KMS-11 (cell line): ENCODE data around the gene HRAS.

Experiments
- H2AFZ ChIP-seq: fragments of 200-600 bp; sonication (generic); 2 replicates; pipeline ENCODE4 v1.6.1; 2016; ENCODE audit warnings: antibody characterized with exemption, mixed run types, low read depth
- H3K27ac ChIP-seq: fragments of 200-600 bp; sonication (generic); 2 replicates; pipeline ENCODE4 v1.6.1; 2016; ENCODE audit warnings: mild to moderate bottlenecking, mixed run types
- H3K27me3 ChIP-seq: fragments of 200-600 bp; sonication (generic); 2 replicates; pipeline ENCODE4 v1.6.1; 2017; ENCODE audit warnings: mild to moderate bottlenecking, low read depth, mixed run types, moderate library complexity; ENCODE audit not compliant: insufficient read depth
- H3K36me3 ChIP-seq: fragments of 200-600 bp; sonication (generic); 2 replicates; pipeline ENCODE4 v1.6.1; 2017; ENCODE audit warnings: mild to moderate bottlenecking, mixed run types; ENCODE audit not compliant: insufficient read depth
- H3K4me1 ChIP-seq: fragments of 200-600 bp; sonication (generic); 2 replicates; pipeline ENCODE4 v1.6.1; 2016; ENCODE audit warnings: mild to moderate bottlenecking, low read depth, mixed run types; ENCODE audit not compliant: poor library complexity, severe bottlenecking
- H3K4me2 ChIP-seq: fragments of 200-600 bp; sonication (generic); 2 replicates; pipeline ENCODE4 v1.7.0; 2016; ENCODE audit warnings: mild to moderate bottlenecking, mixed run types
- H3K4me3 ChIP-seq: fragments of 200-600 bp; sonication (generic); IDR thresholded peaks from 2 replicates; pipeline ENCODE4 v1.6.1; 2017; ENCODE audit warnings: low read depth, low read length, mixed read lengths; ENCODE audit not compliant: insufficient read depth
- H3K79me2 ChIP-seq: fragments of 200-600 bp; sonication (generic); 2 replicates; pipeline ENCODE4 v1.6.1; 2016; ENCODE audit warnings: low read depth, mixed run types; ENCODE audit not compliant: insufficient read depth
- H3K9ac ChIP-seq: fragments of 200-600 bp; sonication (generic); 2 replicates; pipeline ENCODE4 v1.6.1; 2016; ENCODE audit warnings: mild to moderate bottlenecking, mixed run types
- H4K20me1 ChIP-seq: fragments of 200-600 bp; sonication (generic); 2 replicates; pipeline ENCODE4 v1.6.1; 2016; ENCODE audit warnings: mild to moderate bottlenecking, mixed run types; ENCODE audit not compliant: insufficient read depth
- CTCF ChIP-seq: fragments of 200-600 bp; sonication (generic); conservative IDR thresholded peaks from 2 replicates; pipeline ENCODE4 v1.6.1; 2017; ENCODE audit warnings: low read depth, mild to moderate bottlenecking, antibody characterized with exemption, low read length, moderate library complexity, mixed read lengths

Gene HRAS

GRCh38 chr11:535519-536454, at the start of gene HRAS:
Gene HRAS, minus strand, starts transcription at chr11:535576.
- Histone ChIP-seq H3K9ac (peak within 1 kb of the TSS; percentile 84), H4K20me1 (no peaks in the 10 kb centered on the region), H3K4me3 (no peak within 1 kb of the TSS), H3K4me2 (peak within 1 kb of the TSS; percentile 85), H3K27ac (peak within 1 kb of the TSS; percentile 85), H2AFZ (peak within 1 kb of the TSS; percentile 83), H3K36me3 (no peaks in the 10 kb centered on the region), H3K4me1 (peaks cover 29% of the 10 kb centered on the region), H3K27me3 (no peaks in the 10 kb centered on the region), H3K79me2 (peaks cover 4% of the 10 kb centered on the region; the same call in 1 of the 2 replicates)
- no peak for TF ChIP-seq CTCF

- no peak overlapping the region for H3K4me2 ChIP-seq
- no peak overlapping the region for H3K4me3 ChIP-seq
- H2AFZ ChIP-seq, result no peak overlapping the region
- no peak for TF ChIP-seq CTCF
- peaks cover 54% of the 10 kb centered on the region for H3K79me2 ChIP-seq
- no peak overlapping the region for H3K27ac ChIP-seq
- H4K20me1 ChIP-seq, result peaks cover 27% of the 10 kb centered on the region
- no peaks in the 10 kb centered on the region for H3K27me3 ChIP-seq
- no peaks in the 10 kb centered on the region for H3K36me3 ChIP-seq
- H3K9ac ChIP-seq, result no peak overlapping the region
- peaks cover 24% of the 10 kb centered on the region for H3K4me1 ChIP-seq
Measured at GRCh38 chr11:584287-584686, 48.9 kb upstream of the HRAS start.

GRCh38 chr11:581752-582151, 46.4 kb upstream of the HRAS start:
- Histone ChIP-seq H3K4me3 (no peak overlapping the region), H3K27me3 (no peaks in the 10 kb centered on the region), H3K36me3 (no peaks in the 10 kb centered on the region), H2AFZ (no peak overlapping the region), H3K27ac (no peak overlapping the region), H4K20me1 (peaks cover 50% of the 10 kb centered on the region), H3K79me2 (peaks cover 73% of the 10 kb centered on the region), H3K4me1 (peaks cover 29% of the 10 kb centered on the region), H3K9ac (no peak overlapping the region), H3K4me2 (no peak overlapping the region)
- no peak for TF ChIP-seq CTCF

GRCh38 chr11:581342-581741, 46.0 kb upstream of the HRAS start:
- Histone ChIP-seq H3K9ac (no peak overlapping the region), H3K4me2 (no peak overlapping the region), H3K4me3 (no peak overlapping the region), H4K20me1 (peaks cover 50% of the 10 kb centered on the region), H3K79me2 (peaks cover 71% of the 10 kb centered on the region), H3K4me1 (peaks cover 25% of the 10 kb centered on the region), H3K27me3 (no peaks in the 10 kb centered on the region), H2AFZ (no peak overlapping the region), H3K27ac (no peak overlapping the region), H3K36me3 (no peaks in the 10 kb centered on the region)
- TF ChIP-seq CTCF, result no peak
